Cardiac septum (tissue), 1 donor: ENCODE results near the gene STK11IP. TPM values are rescaled to one million over a fixed set of nuclear protein-coding genes. Genes with fewer than 3 reads are reported as not detected.

Experiments
- DNase-seq: peaks from one replicate; pipeline ENCODE4 v3.0.0-alpha.2; 2020; ENCODE audit warnings: low spot score
- intact Hi-C: fragments of 100-400 bp; cut with DNase I; formaldehyde crosslinking; loops from one replicate; pipeline ENCODE4 v1.14.0; 2022
- total RNA-seq: library from RNA; stranded (reverse); fragmentation: NEBNext Ultra II Directional; extraction: Animal tissue kit (Norgen Biotek cat#: 25700); gene quantifications from one replicate; pipeline ENCODE4 v1.2.1, GENCODE V29; 2021
- donor health status: DM: no; HTN: no; CAD: no.

Gene STK11IP
- total RNA-seq, 1 donor from 2014 or later, result 20.2 TPM

GRCh38 chr2:219612577-219613286 is 15.1 kb downstream of the STK11IP start:
- intact Hi-C loops, result no loop called here
- DNase-seq, result peak; percentile 44

- no peak for DNase-seq
- intact Hi-C loops, result loop anchor here (1.0 kb wide), 1 partner anchor 26 kb away; no protein-coding TSS in a partner anchor
These were observed 15.9 kb downstream of the STK11IP start for GRCh38 chr2:219613461-219614070.

- DNase-seq, result no peak
- intact Hi-C loops, result loop anchor here (1.0 kb wide), 1 partner anchor 25 kb away; no protein-coding TSS in a partner anchor
These were observed 16.6 kb downstream of the STK11IP start for GRCh38 chr2:219614076-219614860.

- no peak for DNase-seq
- intact Hi-C loops, result no loop called here
These were observed 17.4 kb downstream of the STK11IP start for GRCh38 chr2:219615036-219615435.

- intact Hi-C loops, result loop anchor here (1.0 kb wide), 1 partner anchor 14 kb away; no protein-coding TSS in a partner anchor
- peak; percentile 74 for DNase-seq
These were observed 18.2 kb downstream of the STK11IP start for GRCh38 chr2:219615894-219616293.

- intact Hi-C loops, result loop anchor here (1.0 kb wide), 1 partner anchor 14 kb away; no protein-coding TSS in a partner anchor
- DNase-seq, result no peak
These were observed 18.9 kb downstream of the STK11IP start for GRCh38 chr2:219616550-219616949.

GRCh38 chr2:219618733-219619122 is 21.1 kb downstream of the STK11IP start:
- intact Hi-C loops, result no loop called here
- DNase-seq, result no peak

GRCh38 chr2:219619235-219619634 is 21.6 kb downstream of the STK11IP start:
- no peak for DNase-seq
- intact Hi-C loops, result no loop called here

GRCh38 chr2:219620546-219620945 is 22.9 kb downstream of the STK11IP start:
- intact Hi-C loops, result no loop called here
- no peak for DNase-seq

GRCh38 chr2:219621935-219622334 is 24.3 kb downstream of the STK11IP start:
- no peak for DNase-seq
- intact Hi-C loops, result no loop called here

- no peak for DNase-seq
- intact Hi-C loops, result no loop called here
These were observed 24.8 kb downstream of the STK11IP start for GRCh38 chr2:219622472-219622871.

- no peak for DNase-seq
- intact Hi-C loops, result no loop called here
These were observed 26.9 kb downstream of the STK11IP start for GRCh38 chr2:219624565-219624964.

GRCh38 chr2:219625179-219625578 is 27.5 kb downstream of the STK11IP start:
- intact Hi-C loops, result no loop called here
- DNase-seq, result no peak

GRCh38 chr2:219626540-219626939 is 28.9 kb downstream of the STK11IP start:
- intact Hi-C loops, result no loop called here
- no peak for DNase-seq

- DNase-seq, result peak; percentile 80
- intact Hi-C loops, result no loop called here
These were observed 29.7 kb downstream of the STK11IP start, which contains the start of gene SLC4A3 for GRCh38 chr2:219627103-219628100. Gene SLC4A3 (plus strand): TSS chr2:219627630. CDS start chr2:219627993, 363 bp downstream.

GRCh38 chr2:219628235-219628985 is 30.8 kb downstream of the STK11IP start:
- intact Hi-C loops, result no loop called here
- DNase-seq, result peak; percentile 73

GRCh38 chr2:219628986-219629901 is 31.6 kb downstream of the STK11IP start:
- DNase-seq, result peak; percentile 62
- intact Hi-C loops, result no loop called here
